CD4-positive, alpha-beta memory T cell (primary cell): ENCODE results near the gene FMO4. TPM values are rescaled to one million over a fixed set of nuclear protein-coding genes. Genes with fewer than 3 reads are reported as not detected.
"Not testable (repeated sequence)": the region's sequence is repeated elsewhere in the genome, so short reads cannot be mapped to it uniquely, and the experiment has no call there.

Experiments used
- CTCF ChIA-PET: fragments of 350-600 bp; sonication (Branson Sonifier 250); formaldehyde crosslinking; loops from one replicate; lab custom pipeline; 2021; ENCODE audit warnings: inconsistent platforms; ENCODE audit not compliant: partially characterized antibody; lab: Charles Lee
- POLR2A ChIA-PET: fragments of 350-600 bp; sonication (Branson Sonifier 250); formaldehyde crosslinking; loops from one replicate; lab custom pipeline; 2021; ENCODE audit not compliant: partially characterized antibody; lab: Charles Lee
- DNase-seq, 5 donors: peaks; one replicate each; pipeline versions ENCODE4 v3.0.0 to v3.0.0-alpha.2; 2020 to 2022; ENCODE audit warnings: mixed read lengths in 1 of 5
- H3K27ac ChIP-seq: one replicate; pipeline ENCODE4 v1.7.0; 2013; ENCODE audit warnings: low read depth, low read length
- H3K27me3 ChIP-seq: 2 replicates; pipeline ENCODE4 v1.7.0; 2013; ENCODE audit warnings: mild to moderate bottlenecking, low read length, moderate library complexity; ENCODE audit not compliant: insufficient read depth
- H3K36me3 ChIP-seq: 2 replicates; pipeline ENCODE4 v1.7.0; 2013; ENCODE audit warnings: mild to moderate bottlenecking, low read length, moderate library complexity; ENCODE audit not compliant: insufficient read depth
- H3K4me1 ChIP-seq: 2 replicates; pipeline ENCODE4 v1.7.0; 2013; ENCODE audit warnings: mild to moderate bottlenecking, low read length, moderate library complexity; ENCODE audit not compliant: insufficient read depth
- H3K4me3 ChIP-seq, 2 donors: one replicate each; pipeline ENCODE4 v1.7.0; 2013; ENCODE audit warnings: low read length in 2 of 2, mild to moderate bottlenecking in 1 of 2
- H3K9me3 ChIP-seq, 2 donors: one replicate each; pipeline ENCODE4 v1.7.0; 2013; ENCODE audit warnings: low read length in 2 of 2, control low read depth in 1 of 2; ENCODE audit not compliant: control insufficient read depth in 1 of 2
- H3K27ac Mint-ChIP-seq, 7 donors: one replicate each; pipeline ENCODE4 v1.8.0; 2020 to 2021; ENCODE audit warnings: mixed read lengths in 7 of 7, mild to moderate bottlenecking in 6 of 7, inconsistent platforms in 3 of 7, moderate library complexity in 3 of 7
- H3K27me3 Mint-ChIP-seq, 2 donors: one replicate each; pipeline ENCODE4 v1.8.0; 2020 to 2021; ENCODE audit warnings: mixed read lengths in 2 of 2
- H3K36me3 Mint-ChIP-seq, 2 donors: one replicate each; pipeline ENCODE4 v1.8.0; 2020 to 2021; ENCODE audit warnings: mixed read lengths in 2 of 2, inconsistent platforms in 1 of 2, mild to moderate bottlenecking in 1 of 2
- H3K4me1 Mint-ChIP-seq, 4 donors: one replicate each; pipeline ENCODE4 v1.8.0; 2020 to 2021; ENCODE audit warnings: mixed read lengths in 4 of 4, mild to moderate bottlenecking in 1 of 4
- H3K4me3 Mint-ChIP-seq, 8 donors: one replicate each; pipeline ENCODE4 v1.8.0; 2020 to 2021; ENCODE audit warnings: mixed read lengths in 8 of 8, mild to moderate bottlenecking in 7 of 8, moderate library complexity in 6 of 8, inconsistent platforms in 3 of 8
- H3K9me3 Mint-ChIP-seq, 8 donors: one replicate each; pipeline ENCODE4 v1.8.0; 2020 to 2021; ENCODE audit warnings: mixed read lengths in 8 of 8, mild to moderate bottlenecking in 5 of 8, inconsistent platforms in 3 of 8, moderate library complexity in 1 of 8
- intact Hi-C: fragments of 100-400 bp; cut with micrococcal nuclease; formaldehyde crosslinking; loops from one replicate; pipeline ENCODE4 v1.15.1; 2023
- polyA plus RNA-seq, 2 donors: library from polyadenylated mRNA; unstranded; fragments of 300-500 nt; fragmentation: Illumina TruSeq; gene quantifications; one replicate each; pipeline ENCODE4 v1.2.3, GENCODE V29; 2021
- total RNA-seq, 2 experiments: library from RNA; stranded (reverse); gene quantifications; one replicate each; pipeline ENCODE4 v1.2.3, GENCODE V29; 2021

The FMO4 gene
- total and polyA plus RNA-seq, 4 experiments from 2014 or later: 1.8 to 3.6 (median 2.9) TPM

GRCh38 chr1:171329251-171329650 lies 15.3 kb downstream of the FMO4 start:
- H3K4me3 ChIP-seq: no peak overlapping the region
- Mint-ChIP-seq H3K4me3 (no peak overlapping the region), H3K36me3 (peaks cover 4 to 25% of the 10 kb centered on the region in 2 donors), H3K27me3 (no peaks in the 10 kb centered on the region), H3K9me3 (no peaks in the 10 kb centered on the region), H3K27ac (peak overlapping the region in 1 of 7 donors; percentile 23), H3K4me1 (no peaks in the 10 kb centered on the region)
- DNase-seq: no peak
- ChIA-PET POLR2A (no interaction called here), CTCF (no interaction called here)
- intact Hi-C loops: no loop called here
- no peaks in the 10 kb centered on the region for H3K4me1 ChIP-seq
- H3K9me3 ChIP-seq: no peaks in the 10 kb centered on the region
- H3K36me3 ChIP-seq: no peaks in the 10 kb centered on the region
- H3K27ac ChIP-seq: no peak overlapping the region
- H3K27me3 ChIP-seq: no peaks in the 10 kb centered on the region

GRCh38 chr1:171334024-171334640 lies 20.1 kb downstream of the FMO4 start:
- no peaks in the 10 kb centered on the region for H3K4me1 Mint-ChIP-seq
- H3K27ac Mint-ChIP-seq: no peak overlapping the region
- POLR2A ChIA-PET: interaction anchor here (0.9 kb wide), 1 partner anchor 87 kb away, joined by 3 read pairs; no protein-coding TSS in a partner anchor
- Histone ChIP-seq H3K4me1 (no peaks in the 10 kb centered on the region), H3K4me3 (no peak overlapping the region), H3K27me3 (no peaks in the 10 kb centered on the region), H3K27ac (no peak overlapping the region), H3K9me3 (no peaks in the 10 kb centered on the region), H3K36me3 (no peaks in the 10 kb centered on the region)
- H3K9me3 Mint-ChIP-seq: no peaks in the 10 kb centered on the region
- H3K4me3 Mint-ChIP-seq: no peak overlapping the region
- no peaks in the 10 kb centered on the region for H3K27me3 Mint-ChIP-seq
- peaks cover 7 to 37% of the 10 kb centered on the region in 2 donors for H3K36me3 Mint-ChIP-seq
- DNase-seq: no peak
- CTCF ChIA-PET: interaction anchor here (1.5 kb wide), 1 partner anchor 20 kb away, joined by 4 read pairs; the partner anchor contains the start of gene FMO4
- intact Hi-C loops: no loop called here

GRCh38 chr1:171335964-171336363 lies 22.0 kb downstream of the FMO4 start:
- no peak overlapping the region for H3K4me3 Mint-ChIP-seq

GRCh38 chr1:171339345-171339744 lies 25.4 kb downstream of the FMO4 start:
- POLR2A ChIA-PET, H3K4me1 ChIP-seq, H3K27me3 ChIP-seq, H3K9me3 ChIP-seq, H3K9me3 Mint-ChIP-seq, intact Hi-C loops, DNase-seq, H3K27ac ChIP-seq, H3K27me3 Mint-ChIP-seq, H3K4me3 Mint-ChIP-seq, CTCF ChIA-PET, H3K36me3 ChIP-seq, H3K4me1 Mint-ChIP-seq, H3K4me3 ChIP-seq: not testable (repeated sequence)
- peak overlapping the region in 1 of 7 donors; percentile 17 for H3K27ac Mint-ChIP-seq
- H3K36me3 Mint-ChIP-seq: peaks cover 5 to 33% of the 10 kb centered on the region in 2 donors

More at GRCh38 chr1:171335964-171336363, 22.0 kb downstream of the FMO4 start:
- Mint-ChIP-seq H3K4me1 (no peaks in the 10 kb centered on the region), H3K27ac (peak overlapping the region in 1 of 7 donors; percentile 54), H3K9me3 (peaks cover 0 to 2% (median 0%) of the 10 kb centered on the region in 8 donors), H3K27me3 (no peaks in the 10 kb centered on the region), H3K36me3 (peaks cover 6 to 36% of the 10 kb centered on the region in 2 donors)
- Histone ChIP-seq H3K36me3 (no peaks in the 10 kb centered on the region), H3K9me3 (no peaks in the 10 kb centered on the region), H3K4me3 (no peak overlapping the region), H3K27ac (no peak overlapping the region), H3K27me3 (no peaks in the 10 kb centered on the region), H3K4me1 (no peaks in the 10 kb centered on the region)
- DNase-seq: no peak
- ChIA-PET POLR2A (no interaction called here), CTCF (interaction anchor here (0.8 kb wide), 1 partner anchor 22 kb away, joined by 3 read pairs; the partner anchor contains the start of gene FMO4)
- intact Hi-C loops: no loop called here

GRCh38 chr1:171343727-171344472 lies 29.9 kb downstream of the FMO4 start:
- ChIA-PET POLR2A (no interaction called here), CTCF (interaction anchor here (0.6 to 0.9 kb wide), 2 partner anchors 9 to 117 kb away, joined by 3 read pairs; no protein-coding TSS in a partner anchor)

GRCh38 chr1:171344473-171344820 lies 30.5 kb downstream of the FMO4 start:
- Histone ChIP-seq H3K9me3 (no peaks in the 10 kb centered on the region), H3K27me3 (no peaks in the 10 kb centered on the region), H3K36me3 (no peaks in the 10 kb centered on the region), H3K27ac (no peak overlapping the region), H3K4me3 (no peak overlapping the region), H3K4me1 (no peaks in the 10 kb centered on the region)
- no peak for DNase-seq
- Mint-ChIP-seq H3K9me3 (peaks cover 0 to 11% (median 4%) of the 10 kb centered on the region in 8 donors), H3K36me3 (peaks cover 1 to 18% of the 10 kb centered on the region in 2 donors), H3K4me1 (no peaks in the 10 kb centered on the region), H3K27me3 (peaks cover 0 to 3% of the 10 kb centered on the region in 2 donors), H3K4me3 (no peak overlapping the region), H3K27ac (no peak overlapping the region)
- ChIA-PET CTCF (interaction anchor here (0.9 kb wide), 1 partner anchor 8 kb away, joined by 3 read pairs; no protein-coding TSS in a partner anchor), POLR2A (no interaction called here)
- intact Hi-C loops: no loop called here

More at GRCh38 chr1:171343727-171344472, 29.9 kb downstream of the FMO4 start:
- Mint-ChIP-seq H3K27ac (no peak overlapping the region), H3K27me3 (peaks cover 0 to 1% of the 10 kb centered on the region in 2 donors), H3K9me3 (peaks cover 0 to 11% (median 4%) of the 10 kb centered on the region in 8 donors), H3K4me1 (no peaks in the 10 kb centered on the region), H3K36me3 (peaks cover 1 to 22% of the 10 kb centered on the region in 2 donors), H3K4me3 (no peak overlapping the region)
- no peak for DNase-seq
- no peaks in the 10 kb centered on the region for H3K4me1 ChIP-seq
- H3K36me3 ChIP-seq: no peaks in the 10 kb centered on the region
- H3K4me3 ChIP-seq: no peak overlapping the region
- H3K9me3 ChIP-seq: no peaks in the 10 kb centered on the region
- H3K27me3 ChIP-seq: no peaks in the 10 kb centered on the region
- no peak overlapping the region for H3K27ac ChIP-seq
- intact Hi-C loops: no loop called here

GRCh38 chr1:171345536-171345935 lies 31.6 kb downstream of the FMO4 start:
- CTCF ChIA-PET: no interaction called here
- no peaks in the 10 kb centered on the region for H3K4me1 ChIP-seq
- DNase-seq: no peak
- no peak overlapping the region for H3K4me3 Mint-ChIP-seq
- no peak overlapping the region for H3K27ac ChIP-seq
- POLR2A ChIA-PET: no interaction called here
- H3K36me3 Mint-ChIP-seq: peaks cover 1 to 13% of the 10 kb centered on the region in 2 donors
- no peaks in the 10 kb centered on the region for H3K27me3 ChIP-seq
- no peaks in the 10 kb centered on the region for H3K9me3 ChIP-seq
- peaks cover 0 to 11% (median 3%) of the 10 kb centered on the region in 8 donors for H3K9me3 Mint-ChIP-seq
- H3K4me3 ChIP-seq: no peak overlapping the region
- H3K27ac Mint-ChIP-seq: no peak overlapping the region
- H3K4me1 Mint-ChIP-seq: no peaks in the 10 kb centered on the region
- no peaks in the 10 kb centered on the region for H3K36me3 ChIP-seq
- H3K27me3 Mint-ChIP-seq: peaks cover 3 to 5% of the 10 kb centered on the region in 2 donors
- intact Hi-C loops: no loop called here
